A549 (cell line): ENCODE results near the gene RELL2. TPM values are rescaled to one million over a fixed set of nuclear protein-coding genes. Genes with fewer than 3 reads are reported as not detected.

Experiments
- ATAC-seq, 2 experiments: fragments of 200-7000 bp in 1 of 2; fragments of >200 bp in 1 of 2; cut with Nextera tagmentation in 1 of 2; cut with Tn5 transposase in 1 of 2; 3 replicates each; pipeline versions ENCODE4 v1.8.0 to v1.9.1; 2018 to 2020; ENCODE audit warnings: mild to moderate bottlenecking in 1 of 2, moderate library complexity in 1 of 2
- CTCF ChIA-PET: fragments of 300-600 bp; sonication (Branson Sonifier 250); formaldehyde crosslinking; extraction: SDS; loops from one replicate; lab custom pipeline; 2021; ENCODE audit warnings: antibody characterized with exemption, inconsistent platforms; lab: Yijun Ruan, JAX
- POLR2A ChIA-PET: fragments of 350-600 bp; formaldehyde crosslinking; extraction: SDS; loops from one replicate; lab custom pipeline; 2021; ENCODE audit warnings: antibody characterized with exemption, inconsistent platforms; lab: Yijun Ruan, JAX
- DNase-seq, 2 experiments: peaks; one replicate each; pipeline versions ENCODE4 v3.0.0 to v3.0.0-alpha.2; 2011 to 2016; ENCODE audit warnings: low read depth in 1 of 2, low spot score in 1 of 2
- FAIRE-seq: peaks from 2 replicates; lab custom pipeline; 2011; peaks lifted over from hg19 to GRCh38; lab: Jason Lieb, UNC
- H3K27ac ChIP-seq, 2 experiments: fragments of >200 bp; sonication (Bioruptor Twin); formaldehyde crosslinking; 3 replicates each; pipeline ENCODE4 v1.5.1; 2016 to 2017
- H3K4me1 ChIP-seq: fragments of >200 bp; sonication (Bioruptor Twin); formaldehyde crosslinking; 3 replicates; pipeline ENCODE4 v1.6.1; 2016
- H3K4me2 ChIP-seq: fragments of >200 bp; sonication (Bioruptor Twin); formaldehyde crosslinking; 3 replicates; pipeline ENCODE4 v1.6.1; 2016
- H3K4me3 ChIP-seq: fragments of >200 bp; sonication (Bioruptor Twin); formaldehyde crosslinking; 3 replicates; pipeline ENCODE4 v1.5.1; 2016
- H3K9me3 ChIP-seq: fragments of >200 bp; sonication (Bioruptor Twin); formaldehyde crosslinking; 3 replicates; pipeline ENCODE4 v1.6.1; 2016
- CBX2 ChIP-seq: fragments of 200-600 bp; sonication (generic); IDR thresholded peaks from 2 replicates; pipeline ENCODE4 v1.6.1; 2016; ENCODE audit warnings: low read depth, mild to moderate bottlenecking, borderline replicate concordance
- CBX8 ChIP-seq: fragments of 200-600 bp; sonication (generic); IDR thresholded peaks from 2 replicates; pipeline ENCODE4 v1.6.1; 2016
- CHD4 ChIP-seq: fragments of 200-600 bp; sonication (generic); IDR thresholded peaks from 2 replicates; pipeline ENCODE4 v1.6.1; 2016; ENCODE audit warnings: antibody characterized with exemption, mild to moderate bottlenecking, borderline replicate concordance
- CTCF ChIP-seq: fragments of >200 bp; sonication (Bioruptor Twin); formaldehyde crosslinking; IDR thresholded peaks from 3 replicates; pipeline ENCODE4 v1.5.1; 2016
- ELK1 ChIP-seq: fragments of 150-350 bp; IDR thresholded peaks from 2 replicates; pipeline ENCODE4 v1.6.1; 2014; ENCODE audit warnings: low read depth, mild to moderate bottlenecking, low read length
- FOSB ChIP-seq: fragments of 250-450 bp; sonication (Bioruptor Pico); IDR thresholded peaks from 2 replicates; pipeline ENCODE4 v1.5.0; 2020; ENCODE audit warnings: mild to moderate bottlenecking, moderate library complexity
- FOSL2 ChIP-seq, 2 experiments: fragments of 450-650 bp in 1 of 2; fragments of >200 bp in 1 of 2; sonication (Bioruptor Twin) in 1 of 2; formaldehyde crosslinking; IDR thresholded peaks; 2 replicates each; pipeline versions ENCODE4 v1.5.0 to v1.6.1; 2016 to 2020; ENCODE audit warnings: mild to moderate bottlenecking in 1 of 2, moderate library complexity in 1 of 2
- HEYL ChIP-seq: fragments of 250-450 bp; sonication (Bioruptor Pico); IDR thresholded peaks from 2 replicates; pipeline ENCODE4 v1.8.0; 2021; ENCODE audit warnings: mild to moderate bottlenecking, moderate library complexity
- HOXB13 ChIP-seq: fragments of 250-450 bp; sonication (Bioruptor Pico); IDR thresholded peaks from 2 replicates; pipeline ENCODE4 v1.5.0; 2020; ENCODE audit warnings: low read depth, mild to moderate bottlenecking, moderate library complexity
- KDM1A ChIP-seq: fragments of 200-600 bp; sonication (generic); IDR thresholded peaks from 2 replicates; pipeline ENCODE4 v1.6.1; 2016; ENCODE audit warnings: low read depth, mild to moderate bottlenecking
- MAZ ChIP-seq: fragments of 150-350 bp; IDR thresholded peaks from 2 replicates; pipeline ENCODE4 v1.6.1; 2014; ENCODE audit warnings: antibody characterized with exemption, low read depth, low read length, borderline replicate concordance
- NFE2L2 ChIP-seq: fragments of 150-350 bp; conservative IDR thresholded peaks from 2 replicates; pipeline ENCODE4 v1.6.1; 2014; ENCODE audit warnings: low read length
- PHF8 ChIP-seq: fragments of 200-600 bp; sonication (generic); IDR thresholded peaks from 2 replicates; pipeline ENCODE4 v1.6.1; 2016; ENCODE audit warnings: low read depth, mild to moderate bottlenecking, antibody characterized with exemption, moderate library complexity, borderline replicate concordance
- RFX5 ChIP-seq: fragments of 450-650 bp; IDR thresholded peaks from 2 replicates; pipeline ENCODE4 v1.7.1; 2014; ENCODE audit warnings: antibody characterized with exemption, mild to moderate bottlenecking, moderate library complexity
- SMC3 ChIP-seq: fragments of >200 bp; sonication (Bioruptor Twin); formaldehyde crosslinking; IDR thresholded peaks from 3 replicates; pipeline ENCODE4 v1.6.1; 2018; ENCODE audit warnings: inconsistent platforms
- TP53 ChIP-seq: fragments of 250-450 bp; sonication (Bioruptor Pico); IDR thresholded peaks from 2 replicates; pipeline ENCODE4 v1.5.0; 2021; ENCODE audit warnings: mild to moderate bottlenecking, moderate library complexity
- ZFP36 ChIP-seq: fragments of 450-650 bp; IDR thresholded peaks from 2 replicates; pipeline ENCODE4 v1.6.1; 2014; ENCODE audit warnings: borderline replicate concordance; ENCODE audit not compliant: partially characterized antibody
- ZNF302 ChIP-seq: fragments of 250-450 bp; sonication (Bioruptor Pico); IDR thresholded peaks from 2 replicates; pipeline ENCODE4 v1.9.0; 2021; ENCODE audit warnings: inconsistent platforms, mild to moderate bottlenecking, moderate library complexity
- WGBS: methylation state at CpG from one replicate; pipeline ENCODE4 v1.1.6; 2017; ENCODE audit errors: missing lambda C conversion rate; 5-methylcytosine and 5-hydroxymethylcytosine counted together
- polyA plus RNA-seq, 4 experiments: library from polyadenylated mRNA; depleted of rRNA in 3 of 4; stranded (reverse); fragments of >200 nt; fragmentation: RNase III in 1 of 4; extraction: RNeasy Plus Mini Kit Qiagen cat#74134 plus additional on column Dnase treatment in 1 of 4; gene quantifications; 2 replicates in 3 of 4; 3 replicates in 1 of 4; pipeline ENCODE4 v1.2.3, GENCODE V29; 2011 to 2017
- TF ChIP-seq, protein P1 (sequence below): IDR thresholded peaks from 2 replicates; pipeline ENCODE4 v1.6.1; 2012

The RELL2 gene
- polyA plus RNA-seq, 2 of the 4 experiments (the other 2 are of a cell fraction) = 3.6 to 6.5 TPM

GRCh38 chr5:141635646-141636045 is 1.2 kb upstream of the RELL2 start:
- H3K4me2 ChIP-seq = peak overlapping the region; percentile 93
- peaks cover 17% of the 10 kb centered on the region for H3K4me1 ChIP-seq
- DNase-seq (no peak), ATAC-seq (no peak), FAIRE-seq (no peak)
- WGBS = 70% methylated on average over 7 of the region's 7 CpGs
- no peak for TF ChIP-seq FOSL2 (IDR thresholded peaks at IDR 0.05)
- TF ChIP-seq FOSL2 (CRISPR knock-in tag; IDR thresholded peaks at IDR 0.05) = no peak
- TF ChIP-seq HOXB13 (CRISPR knock-in tag) = no peak
- TF ChIP-seq HEYL = no peak
- TF ChIP-seq CTCF = no peak
- TF ChIP-seq SMC3 = no peak
- TF ChIP-seq FOSB (CRISPR knock-in tag) = no peak
- TF ChIP-seq, protein P1, sequence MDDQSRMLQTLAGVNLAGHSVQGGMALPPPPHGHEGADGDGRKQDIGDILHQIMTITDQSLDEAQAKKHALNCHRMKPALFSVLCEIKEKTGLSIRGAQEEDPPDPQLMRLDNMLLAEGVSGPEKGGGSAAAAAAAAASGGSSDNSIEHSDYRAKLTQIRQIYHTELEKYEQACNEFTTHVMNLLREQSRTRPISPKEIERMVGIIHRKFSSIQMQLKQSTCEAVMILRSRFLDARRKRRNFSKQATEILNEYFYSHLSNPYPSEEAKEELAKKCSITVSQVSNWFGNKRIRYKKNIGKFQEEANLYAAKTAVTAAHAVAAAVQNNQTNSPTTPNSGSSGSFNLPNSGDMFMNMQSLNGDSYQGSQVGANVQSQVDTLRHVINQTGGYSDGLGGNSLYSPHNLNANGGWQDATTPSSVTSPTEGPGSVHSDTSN = no peak
- TF ChIP-seq TP53 (CRISPR knock-in tag) = no peak
- TF ChIP-seq CBX8 = no peak
- no peak for TF ChIP-seq ZNF302 (CRISPR knock-in tag)
- no peak for TF ChIP-seq NFE2L2
- TF ChIP-seq CBX2 = no peak
- ChIA-PET POLR2A (interaction anchor here (1.7 to 3.0 kb wide), 3 partner anchors 10 to 17 kb away, joined by 14 to 33 read pairs (median 16); partner anchors contain the start of genes DIAPH1 and FCHSD1), CTCF (interaction anchor here (1.2 to 11.9 kb wide), 7 partner anchors 12 to 1063 kb away, joined by 3 to 170 read pairs (median 7); partner anchors contain the start of gene DIAPH1)
- peak overlapping the region; percentile 85 to 92; a peak in 3 of 6 replicates for H3K27ac ChIP-seq
- no peaks in the 10 kb centered on the region for H3K9me3 ChIP-seq
- peak overlapping the region; percentile 83 for H3K4me3 ChIP-seq

DNA sequence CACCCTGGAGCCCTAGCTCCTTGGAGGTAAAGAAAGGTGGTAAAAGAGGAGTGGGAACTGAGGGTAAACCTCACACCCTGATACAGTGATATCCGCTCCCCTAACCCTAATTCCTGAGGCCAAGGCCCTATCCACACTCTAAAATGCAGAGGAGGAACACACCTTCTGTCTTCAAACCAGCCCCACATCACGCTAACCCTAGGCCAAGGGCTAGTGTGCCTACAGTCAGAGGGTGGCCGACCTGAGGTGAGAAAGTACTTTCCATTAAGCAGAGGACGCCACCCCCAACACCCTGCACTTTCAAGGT is 738 bp upstream of the RELL2 start:
- 2% methylated on average over 4 of the region's 4 CpGs for WGBS
- Histone ChIP-seq H3K4me3 (peak overlapping the region; percentile 83), H3K4me1 (peaks cover 17% of the 10 kb centered on the region), H3K4me2 (peak overlapping the region; percentile 93), H3K27ac (peak overlapping the region; percentile 85 to 92), H3K9me3 (no peaks in the 10 kb centered on the region)
- CTCF ChIA-PET = interaction anchor here (0.9 to 11.9 kb wide), 8 partner anchors 12 to 1063 kb away, joined by 3 to 170 read pairs (median 6); partner anchors contain the start of gene DIAPH1
- TF ChIP-seq CTCF (no peak), FOSB (CRISPR knock-in tag) (no peak), RFX5 (no peak), CBX8 (no peak), TP53 (CRISPR knock-in tag) (no peak), CHD4 (no peak), PHF8 (no peak), MAZ (no peak), KDM1A (no peak), ELK1 (no peak), ZFP36 (no peak)
- TF ChIP-seq, protein P1 = no peak
- FAIRE-seq = no peak
- DNase-seq = no peak
- ATAC-seq = peak in 1 of 2 experiments; percentile 5; a peak in 1 of 6 replicates
- POLR2A ChIA-PET = interaction anchor here (1.3 to 3.0 kb wide), 5 partner anchors 10 to 689 kb away, joined by 3 to 33 read pairs (median 14); partner anchors contain the start of genes DIAPH1, FCHSD1 and SPRY4
